ENCODE measurements around the gene GRK7. TPM values are rescaled to one million over a fixed set of nuclear protein-coding genes. Genes with fewer than 3 reads are reported as not detected.

GRK7 gene
- total and polyA plus RNA-seq, 2 of the 13 experiments (the other 11 are each of a cell fraction or from before 2014, with no cell fraction given), result not detected

DNA sequence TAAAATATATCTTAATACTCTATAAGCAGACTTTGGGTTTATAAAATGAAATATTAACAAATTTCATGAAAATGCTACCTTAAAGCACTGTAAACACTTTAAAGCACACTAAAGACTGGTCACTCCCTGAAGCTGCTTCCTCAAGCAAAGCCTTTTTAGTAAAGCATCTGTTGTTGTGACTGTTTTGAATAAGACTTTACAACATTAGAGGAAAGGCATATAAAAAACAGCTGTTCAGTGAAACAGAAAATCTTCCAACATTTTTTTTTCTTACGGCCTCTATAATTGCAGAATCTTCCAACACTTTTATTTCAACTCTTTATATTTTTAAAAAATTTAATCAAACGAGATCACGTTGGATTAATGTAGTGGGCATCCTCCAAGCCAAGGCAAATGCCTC, 48.1 kb downstream of the GRK7 start:
- no TSS peak for BruUV-seq (replicated peaks)
- no peak for TF ChIP-seq ZNF407 (CRISPR knock-in tag; IDR thresholded peaks at IDR 0.05; ENCODE audit: not compliant biosample characterization)
- TF ChIP-seq CBX2 (IDR thresholded peaks at IDR 0.05; ENCODE audit: low read depth, low read length), result no peak
- no peak for TF ChIP-seq CBX2 (CRISPR knock-in tag; IDR thresholded peaks at IDR 0.05; ENCODE audit: low read depth)
- no peak for TF ChIP-seq RBAK (CRISPR knock-in tag; IDR thresholded peaks at IDR 0.05)
- TF ChIP-seq, protein P1, sequence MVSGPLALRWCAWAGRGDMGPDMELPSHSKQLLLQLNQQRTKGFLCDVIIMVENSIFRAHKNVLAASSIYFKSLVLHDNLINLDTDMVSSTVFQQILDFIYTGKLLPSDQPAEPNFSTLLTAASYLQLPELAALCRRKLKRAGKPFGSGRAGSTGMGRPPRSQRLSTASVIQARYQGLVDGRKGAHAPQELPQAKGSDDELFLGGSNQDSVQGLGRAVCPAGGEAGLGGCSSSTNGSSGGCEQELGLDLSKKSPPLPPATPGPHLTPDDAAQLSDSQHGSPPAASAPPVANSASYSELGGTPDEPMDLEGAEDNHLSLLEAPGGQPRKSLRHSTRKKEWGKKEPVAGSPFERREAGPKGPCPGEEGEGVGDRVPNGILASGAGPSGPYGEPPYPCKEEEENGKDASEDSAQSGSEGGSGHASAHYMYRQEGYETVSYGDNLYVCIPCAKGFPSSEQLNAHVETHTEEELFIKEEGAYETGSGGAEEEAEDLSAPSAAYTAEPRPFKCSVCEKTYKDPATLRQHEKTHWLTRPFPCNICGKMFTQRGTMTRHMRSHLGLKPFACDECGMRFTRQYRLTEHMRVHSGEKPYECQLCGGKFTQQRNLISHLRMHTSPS (CRISPR knock-in tag; IDR thresholded peaks at IDR 0.05; ENCODE audit: low read depth), result no peak
- no peak for TF ChIP-seq ZSCAN9 (CRISPR knock-in tag; IDR thresholded peaks at IDR 0.05; ENCODE audit: borderline replicate concordance)
- no peak for TF ChIP-seq HMG20A (CRISPR knock-in tag; IDR thresholded peaks at IDR 0.05; ENCODE audit: borderline replicate concordance)
- no peak for TF ChIP-seq AHR (CRISPR knock-in tag; IDR thresholded peaks at IDR 0.05)
- no peak for TF ChIP-seq ZNF772 (CRISPR knock-in tag; IDR thresholded peaks at IDR 0.05)
- no peak for TF ChIP-seq ZNF468 (CRISPR knock-in tag; IDR thresholded peaks at IDR 0.05)
- TF ChIP-seq HOMEZ (CRISPR knock-in tag; IDR thresholded peaks at IDR 0.05; ENCODE audit: low read depth), result no peak
- TF ChIP-seq EZH2 (conservative IDR thresholded peaks at IDR 0.05; ENCODE audit: low read depth, low read length), result no peak
- no peak for TF ChIP-seq ZNF12 (CRISPR knock-in tag; IDR thresholded peaks at IDR 0.05)
- no peak for TF ChIP-seq ATF7 (IDR thresholded peaks at IDR 0.05)
- TF ChIP-seq ATF7 (CRISPR knock-in tag; IDR thresholded peaks at IDR 0.05), result no peak
- no peak for TF ChIP-seq GLI4 (CRISPR knock-in tag; IDR thresholded peaks at IDR 0.05; ENCODE audit: borderline replicate concordance)

More for the DNA sequence above, 48.1 kb downstream of the GRK7 start:
- Histone ChIP-seq H3K4me3 (replicated peaks in 1 of 3; ENCODE audit: insufficient read depth in 1 of 3, low read depth in 2 of 3, low read length in 3 of 3) (no peak overlapping the region), H3K9ac (ENCODE audit: insufficient read depth, low read depth, low read length) (no peak overlapping the region), H3K27me3 (ENCODE audit: control insufficient read depth in 1 of 2, insufficient read depth in 2 of 2, low read length in 2 of 2) (peaks cover 2 to 7% of the 10 kb centered on the region in 2 experiments; a peak in 2 of 5 replicates), H3K79me2 (ENCODE audit: insufficient read depth, low read length) (no peaks in the 10 kb centered on the region), H3K27ac (ENCODE audit: extremely low read length, insufficient read depth, low read length) (no peak overlapping the region), H3K4me2 (ENCODE audit: low read depth, low read length) (no peak overlapping the region), H2AFZ (ENCODE audit: low read length) (no peak overlapping the region), H3K9me3 (ENCODE audit: low read length) (no peaks in the 10 kb centered on the region), H3K36me3 (replicated peaks in 1 of 2; ENCODE audit: control insufficient read depth in 1 of 2, insufficient read depth in 2 of 2, low read length in 2 of 2) (no peaks in the 10 kb centered on the region), H4K20me1 (ENCODE audit: insufficient read depth, low read length) (no peaks in the 10 kb centered on the region), H3K4me1 (ENCODE audit: insufficient read depth, low read length) (no peaks in the 10 kb centered on the region)
- WGBS (ENCODE audit: low lambda C conversion rate), result 26% methylated on average over 3 of the region's 3 CpGs
- no peak for DNase-seq (ENCODE audit: low spot score)
- ChIA-PET CTCF (ENCODE audit: low intra/inter-chr PET ratio, low total read pairs) (no interaction called here), POLR2A (no interaction called here)
- FAIRE-seq, result no peak
- no peak for ATAC-seq
- intact Hi-C loops (cut with micrococcal nuclease; ENCODE audit: unreplicated experiment), result loop anchor here (10.0 kb wide), 1 partner anchor 1283 kb away; no protein-coding TSS in a partner anchor
- in situ Hi-C loops (cut with HindIII; ENCODE audit: extremely low pct_ligation_motif_present, low pct_unique_long_range_greater_than_20kb), result no loop called here
